ENCODE measurements around the gene ARMH4.

DNA sequence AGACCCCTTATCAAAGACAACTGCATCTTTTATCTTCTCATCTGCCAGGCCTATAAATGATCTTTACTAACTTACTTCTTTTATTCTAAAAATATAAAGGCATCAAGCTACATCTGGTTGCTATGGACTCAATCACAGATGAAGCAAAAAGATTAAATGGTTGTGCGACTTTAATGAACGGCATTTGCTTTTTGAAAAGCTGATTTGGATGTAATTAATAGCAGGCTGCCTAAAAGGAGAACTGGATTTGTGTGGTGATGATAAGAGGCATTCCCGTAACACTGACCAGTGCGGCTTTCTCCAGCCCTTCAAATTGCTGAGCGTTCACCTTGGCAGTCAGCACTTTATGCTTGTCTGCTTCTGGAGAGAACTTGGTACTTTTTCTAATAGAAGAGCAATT, 103.8 kb downstream of the ARMH4 start:
- TF ChIP-seq, protein P1, sequence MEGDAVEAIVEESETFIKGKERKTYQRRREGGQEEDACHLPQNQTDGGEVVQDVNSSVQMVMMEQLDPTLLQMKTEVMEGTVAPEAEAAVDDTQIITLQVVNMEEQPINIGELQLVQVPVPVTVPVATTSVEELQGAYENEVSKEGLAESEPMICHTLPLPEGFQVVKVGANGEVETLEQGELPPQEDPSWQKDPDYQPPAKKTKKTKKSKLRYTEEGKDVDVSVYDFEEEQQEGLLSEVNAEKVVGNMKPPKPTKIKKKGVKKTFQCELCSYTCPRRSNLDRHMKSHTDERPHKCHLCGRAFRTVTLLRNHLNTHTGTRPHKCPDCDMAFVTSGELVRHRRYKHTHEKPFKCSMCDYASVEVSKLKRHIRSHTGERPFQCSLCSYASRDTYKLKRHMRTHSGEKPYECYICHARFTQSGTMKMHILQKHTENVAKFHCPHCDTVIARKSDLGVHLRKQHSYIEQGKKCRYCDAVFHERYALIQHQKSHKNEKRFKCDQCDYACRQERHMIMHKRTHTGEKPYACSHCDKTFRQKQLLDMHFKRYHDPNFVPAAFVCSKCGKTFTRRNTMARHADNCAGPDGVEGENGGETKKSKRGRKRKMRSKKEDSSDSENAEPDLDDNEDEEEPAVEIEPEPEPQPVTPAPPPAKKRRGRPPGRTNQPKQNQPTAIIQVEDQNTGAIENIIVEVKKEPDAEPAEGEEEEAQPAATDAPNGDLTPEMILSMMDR (IDR thresholded peaks at IDR 0.05), result no peak
- no peak for TF ChIP-seq POLR2A (IDR thresholded peaks at IDR 0.05)

All from prostate gland (tissue), 2 donors.